K562 (cell line): ENCODE measurements around the gene MLKL. TPM values are rescaled to one million over a fixed set of nuclear protein-coding genes. Genes with fewer than 3 reads are reported as not detected.

Source experiments
- ATAC-seq: fragments of 200-7000 bp; cut with Tn5 transposase; 3 replicates; pipeline ENCODE4 v1.9.1; 2020; ENCODE audit warnings: moderate library complexity
- BruUV-seq: library from RNA; stranded (reverse); fragments of 400-500 nt; replicated peaks from 2 replicates; lab custom pipeline; 2021; lab: Mats Ljungman, UMichigan
- CTCF ChIA-PET: fragments of 300-600 bp; formaldehyde crosslinking; extraction: SDS; loops from one replicate; lab custom pipeline; 2021; ENCODE audit warnings: low intra/inter-chr PET ratio; lab: Yijun Ruan, JAX
- POLR2A ChIA-PET: fragments of 300-600, 350-650 bp; sonication (Branson Sonifier 250); formaldehyde crosslinking; extraction: SDS; loops from one replicate; lab custom pipeline; 2021; ENCODE audit warnings: antibody characterized with exemption, inconsistent platforms; lab: Yijun Ruan, JAX
- DNase-seq, 4 experiments: peaks; one replicate each; pipeline versions ENCODE4 v3.0.0 to v3.0.0-alpha.2; 2011 to 2018; ENCODE audit warnings: low spot score in 3 of 4, mixed read lengths in 3 of 4; ENCODE audit errors: extremely low read depth in 1 of 4
- FAIRE-seq: peaks from 2 replicates; lab custom pipeline; 2011; peaks lifted over from hg19 to GRCh38; lab: Jason Lieb, UNC
- H2AFZ ChIP-seq: 2 replicates; pipeline ENCODE4 v1.6.0; 2011; ENCODE audit warnings: low read depth, low read length, control low read depth, inconsistent platforms
- H3K27ac ChIP-seq: fragments of 200-600 bp; 3 replicates; pipeline ENCODE4 v1.8.0; 2011; ENCODE audit warnings: low read depth, mild to moderate bottlenecking, control low read depth, inconsistent platforms, low read length, moderate library complexity, mixed read lengths; ENCODE audit errors: extremely low read depth
- H3K27me3 ChIP-seq, 2 experiments: fragments of 300-600 bp in 1 of 2; 2 replicates in 1 of 2; 3 replicates in 1 of 2; pipeline versions ENCODE4 v1.6.0 to v1.8.0; 2011; ENCODE audit warnings: inconsistent platforms in 2 of 2, low read length in 2 of 2, mild to moderate bottlenecking in 1 of 2, mixed read lengths in 1 of 2, moderate library complexity in 1 of 2; ENCODE audit not compliant: control insufficient read depth in 2 of 2, insufficient read depth in 2 of 2
- H3K36me3 ChIP-seq: fragments of 300-600 bp; 3 replicates; pipeline ENCODE4 v1.8.0; 2011; ENCODE audit warnings: mild to moderate bottlenecking, low read length, inconsistent platforms; ENCODE audit not compliant: control insufficient read depth, insufficient read depth
- H3K4me1 ChIP-seq, 2 experiments: fragments of 200-600 bp in 1 of 2; replicated peaks in 1 of 2; 2 replicates in 1 of 2; 3 replicates in 1 of 2; pipeline versions ENCODE4 v1.5.1 to v1.8.0; 2011; ENCODE audit warnings: inconsistent platforms in 2 of 2, low read length in 2 of 2, mild to moderate bottlenecking in 1 of 2, mixed read lengths in 1 of 2, moderate library complexity in 1 of 2; ENCODE audit not compliant: control insufficient read depth in 2 of 2, insufficient read depth in 2 of 2
- H3K4me2 ChIP-seq: 2 replicates; pipeline ENCODE4 v1.6.1; 2011; ENCODE audit warnings: low read length, control low read depth, inconsistent platforms, mixed read lengths; ENCODE audit not compliant: insufficient read depth
- H3K4me3 ChIP-seq: fragments of 200-600 bp; sonication (generic), shearing (Covaris generic); 2 replicates; pipeline ENCODE4 v1.5.1; 2016; ENCODE audit warnings: control low read depth, inconsistent platforms
- H3K79me2 ChIP-seq: fragments of 200-600 bp; 3 replicates; pipeline ENCODE4 v1.8.0; 2011; ENCODE audit warnings: low read length, inconsistent platforms; ENCODE audit not compliant: control insufficient read depth, insufficient read depth
- H3K9ac ChIP-seq, 2 experiments: 2 replicates each; pipeline versions ENCODE4 v1.6.0 to v1.6.1; 2011; ENCODE audit warnings: low read depth in 2 of 2, low read length in 2 of 2, control low read depth in 1 of 2, inconsistent platforms in 1 of 2, mild to moderate bottlenecking in 1 of 2, mixed read lengths in 1 of 2; ENCODE audit not compliant: insufficient read depth in 1 of 2
- H3K9me1 ChIP-seq: one replicate; pipeline ENCODE4 v1.6.0; 2011; ENCODE audit warnings: inconsistent platforms, mild to moderate bottlenecking, low read length, moderate library complexity; ENCODE audit not compliant: control insufficient read depth, insufficient read depth
- H3K9me3 ChIP-seq: replicated peaks from 2 replicates; pipeline ENCODE4 v1.5.1; 2011; ENCODE audit warnings: low read depth, low read length, inconsistent platforms; ENCODE audit not compliant: control insufficient read depth, insufficient read depth
- H4K20me1 ChIP-seq: replicated peaks from 2 replicates; pipeline ENCODE4 v1.6.1; 2011; ENCODE audit warnings: low read length, inconsistent platforms, mixed read lengths; ENCODE audit not compliant: control insufficient read depth, insufficient read depth
- ARID1B ChIP-seq: fragments of 450-650 bp; IDR thresholded peaks from 2 replicates; pipeline ENCODE4 v1.6.1; 2016; ENCODE audit warnings: antibody characterized with exemption, mild to moderate bottlenecking, inconsistent platforms
- CBX3 ChIP-seq, 2 experiments: IDR thresholded peaks; 1 replicate in 1 of 2; 2 replicates in 1 of 2; pipeline ENCODE4 v1.6.1; 2012; ENCODE audit warnings: inconsistent platforms in 2 of 2, low read length in 2 of 2, borderline replicate concordance in 1 of 2, control low read depth in 1 of 2
- CREM ChIP-seq: IDR thresholded peaks from 2 replicates; pipeline ENCODE4 v1.6.1; 2014; ENCODE audit warnings: antibody characterized with exemption, low read depth
- CTBP1 ChIP-seq: fragments of 450-650 bp; IDR thresholded peaks from 2 replicates; pipeline ENCODE4 v1.6.1; 2016; ENCODE audit warnings: borderline replicate concordance
- HIVEP1 ChIP-seq: fragments of 250-450 bp; sonication (Bioruptor Pico); IDR thresholded peaks from 2 replicates; pipeline ENCODE4 v1.4.0; 2020; ENCODE audit warnings: mild to moderate bottlenecking
- MAFG ChIP-seq: fragments of 450-650 bp; conservative IDR thresholded peaks from 2 replicates; pipeline ENCODE4 v1.6.1; 2016; ENCODE audit warnings: missing genetic modification characterization, missing compliant biosample characterization
- MTA1 ChIP-seq: fragments of 450-650 bp; IDR thresholded peaks from 2 replicates; pipeline ENCODE4 v1.6.1; 2017; ENCODE audit warnings: borderline replicate concordance
- NFIC ChIP-seq: fragments of 450-650 bp; IDR thresholded peaks from 2 replicates; pipeline ENCODE4 v1.6.1; 2017; ENCODE audit warnings: mild to moderate bottlenecking, inconsistent platforms
- PCBP1 ChIP-seq: fragments of 200-400 bp; formaldehyde crosslinking; IDR thresholded peaks from 2 replicates; pipeline ENCODE4 v1.6.1; 2018; ENCODE audit warnings: mild to moderate bottlenecking, low read depth, low read length; ENCODE audit not compliant: poor library complexity, severe bottlenecking
- POLR2H ChIP-seq: IDR thresholded peaks from 2 replicates; pipeline ENCODE4 v1.6.1; 2016; ENCODE audit warnings: missing genetic modification characterization, low read depth, mild to moderate bottlenecking, control low read depth, missing compliant biosample characterization, moderate library complexity
- PRMT5 ChIP-seq: sonication (generic); formaldehyde crosslinking; IDR thresholded peaks from 2 replicates; pipeline ENCODE4 v1.5.0; 2020; ENCODE audit warnings: missing genetic modification reagents
- PYGO2 ChIP-seq: fragments of 450-650 bp; IDR thresholded peaks from 2 replicates; pipeline ENCODE4 v1.6.1; 2016; ENCODE audit warnings: mild to moderate bottlenecking, missing genetic modification characterization, moderate library complexity, missing compliant biosample characterization
- SNRNP70 ChIP-seq: fragments of 200-400 bp; formaldehyde crosslinking; optimal IDR thresholded peaks from 2 replicates; pipeline ENCODE3; 2017; ENCODE audit warnings: low read depth, low read length
- USF2 ChIP-seq: sonication (generic); formaldehyde crosslinking; IDR thresholded peaks from 2 replicates; pipeline ENCODE4 v1.5.0; 2020; ENCODE audit warnings: missing genetic modification reagents
- XRCC3 ChIP-seq: fragments of 450-650 bp; IDR thresholded peaks from 2 replicates; pipeline ENCODE4 v1.6.1; 2017; ENCODE audit warnings: mild to moderate bottlenecking, moderate library complexity
- XRCC4 ChIP-seq: IDR thresholded peaks from one replicate; pipeline ENCODE4 v1.6.1; 2011; ENCODE audit not compliant: insufficient read depth, insufficient read length; ENCODE audit errors: extremely low read depth
- ZNF408 ChIP-seq: fragments of 250-450 bp; sonication (Bioruptor Pico); IDR thresholded peaks from 2 replicates; pipeline ENCODE4 v1.4.0; 2020; ENCODE audit warnings: low read depth, mild to moderate bottlenecking, moderate library complexity
- ZNF584 ChIP-seq: fragments of 200-800 bp; sonication (Bioruptor generic); IDR thresholded peaks from 2 replicates; pipeline ENCODE4 v1.6.1; 2016; ENCODE audit warnings: low read depth, mild to moderate bottlenecking, missing genetic modification characterization, missing compliant biosample characterization
- ZNF785 ChIP-seq: fragments of 250-450 bp; sonication (Bioruptor Pico); IDR thresholded peaks from 2 replicates; pipeline ENCODE4 v1.4.0; 2020; ENCODE audit warnings: mild to moderate bottlenecking
- WGBS: fragments of 100-300 bp; shearing (Covaris generic); methylation state at CpG from one replicate; pipeline ENCODE4 v1.1.6; 2016; ENCODE audit warnings: low coverage, mixed read lengths; ENCODE audit not compliant: insufficient coverage; ENCODE audit errors: missing lambda C conversion rate; 5-methylcytosine and 5-hydroxymethylcytosine counted together
- in situ Hi-C: fragments of 300-500 bp; cut with MboI; formaldehyde crosslinking; loops from 4 replicates; pipeline ENCODE4 v1.15.0; 2018; ENCODE audit warnings: inconsistent platforms, mixed read lengths
- intact Hi-C: fragments of 100-400 bp; cut with micrococcal nuclease; formaldehyde crosslinking; loops from 2 replicates; pipeline ENCODE4 v1.14.2; 2022
- polyA plus RNA-seq, 8 experiments: library from polyadenylated mRNA; depleted of rRNA in 4 of 8; stranded (reverse) in 5 of 8; unstranded in 3 of 8; fragments of >200 nt; fragmentation: Nextera tagmentation in 2 of 8; fragmentation: Illumina TruSeq in 1 of 8; extraction: Ambion mirVana in 2 of 8; extraction: Trizol in 1 of 8; gene quantifications; 2 replicates each; pipeline versions ENCODE4 v1.2.1 to v1.2.3, GENCODE V29; 2011 to 2014; ENCODE audit warnings: inconsistent platforms in 1 of 8, missing spikeins in 1 of 8
- total RNA-seq, 7 experiments: library from RNA; depleted of rRNA in 6 of 7; stranded (reverse); fragments of >200 nt in 6 of 7; fragmentation: Illumina TruSeq in 2 of 7; extraction: Trizol in 2 of 7; gene quantifications; 2 replicates each; pipeline versions ENCODE4 v1.2.1 to v1.2.3, GENCODE V29; 2011 to 2021; ENCODE audit warnings: low replicate concordance in 1 of 7

Gene MLKL
- total and polyA plus RNA-seq, 9 of the 15 experiments (the other 6 are each of a cell fraction or from before 2014, with no cell fraction given): 1.6 to 6.1 (median 4.8) TPM

GRCh38 chr16:74718140-74718539 lies 17.5 kb upstream of the MLKL start:
- ChIA-PET POLR2A (interaction anchor here (0.6 kb wide), 1 partner anchor 447 kb away, joined by 3 read pairs; no protein-coding TSS in a partner anchor), CTCF (no interaction called here)
- Histone ChIP-seq H3K27me3 (peaks cover 24 to 55% of the 10 kb centered on the region in 2 experiments; a peak in 4 of 5 replicates), H3K27ac (no peak overlapping the region), H3K36me3 (no peaks in the 10 kb centered on the region), H3K4me2 (no peak overlapping the region), H3K9ac (no peak overlapping the region), H4K20me1 (no peaks in the 10 kb centered on the region), H3K9me3 (no peaks in the 10 kb centered on the region), H3K4me1 (peaks cover 0 to 19% of the 10 kb centered on the region in 2 experiments; a peak in 3 of 5 replicates), H3K79me2 (no peaks in the 10 kb centered on the region), H3K4me3 (no peak overlapping the region), H3K9me1 (no peaks in the 10 kb centered on the region), H2AFZ (no peak overlapping the region)
- intact Hi-C loops (no loop called here), in situ Hi-C loops (loop anchor here (25.0 kb wide), 1 partner anchor 419 kb away; the partner anchor contains the start of gene ZFP1)
- FAIRE-seq: no peak
- BruUV-seq: no TSS peak
- WGBS: 6% methylated on average over 13 of the region's 13 CpGs
- peak in 1 of 4 experiments; percentile 7 for DNase-seq
- no peak for ATAC-seq
- TF ChIP-seq POLR2H (tag): no peak
- TF ChIP-seq SNRNP70: no peak
- TF ChIP-seq CREM: no peak
- TF ChIP-seq XRCC3: no peak
- TF ChIP-seq ARID1B: no peak
- no peak for TF ChIP-seq PYGO2 (tag)
- no peak for TF ChIP-seq CBX3 (IDR thresholded peaks at IDR 0.05; ENCODE audit: borderline replicate concordance in 1 of 2, low read length in 2 of 2)
- no peak for TF ChIP-seq XRCC4
- no peak for TF ChIP-seq HIVEP1 (CRISPR knock-in tag)
- no peak for TF ChIP-seq ZNF584 (CRISPR knock-in tag)
- TF ChIP-seq PCBP1: no peak
- no peak for TF ChIP-seq MAFG (tag)
- TF ChIP-seq NFIC: no peak
- TF ChIP-seq ZNF408 (CRISPR knock-in tag): no peak
- TF ChIP-seq ZNF785 (CRISPR knock-in tag): no peak
- no peak for TF ChIP-seq PRMT5 (CRISPR knock-in tag)
- TF ChIP-seq MTA1: no peak
- no peak for TF ChIP-seq USF2 (CRISPR knock-in tag)
- no peak for TF ChIP-seq CTBP1
- TF ChIP-seq, all 486 proteins: peak for 0
